ENCODE data around the gene ELAVL3.

DNA sequence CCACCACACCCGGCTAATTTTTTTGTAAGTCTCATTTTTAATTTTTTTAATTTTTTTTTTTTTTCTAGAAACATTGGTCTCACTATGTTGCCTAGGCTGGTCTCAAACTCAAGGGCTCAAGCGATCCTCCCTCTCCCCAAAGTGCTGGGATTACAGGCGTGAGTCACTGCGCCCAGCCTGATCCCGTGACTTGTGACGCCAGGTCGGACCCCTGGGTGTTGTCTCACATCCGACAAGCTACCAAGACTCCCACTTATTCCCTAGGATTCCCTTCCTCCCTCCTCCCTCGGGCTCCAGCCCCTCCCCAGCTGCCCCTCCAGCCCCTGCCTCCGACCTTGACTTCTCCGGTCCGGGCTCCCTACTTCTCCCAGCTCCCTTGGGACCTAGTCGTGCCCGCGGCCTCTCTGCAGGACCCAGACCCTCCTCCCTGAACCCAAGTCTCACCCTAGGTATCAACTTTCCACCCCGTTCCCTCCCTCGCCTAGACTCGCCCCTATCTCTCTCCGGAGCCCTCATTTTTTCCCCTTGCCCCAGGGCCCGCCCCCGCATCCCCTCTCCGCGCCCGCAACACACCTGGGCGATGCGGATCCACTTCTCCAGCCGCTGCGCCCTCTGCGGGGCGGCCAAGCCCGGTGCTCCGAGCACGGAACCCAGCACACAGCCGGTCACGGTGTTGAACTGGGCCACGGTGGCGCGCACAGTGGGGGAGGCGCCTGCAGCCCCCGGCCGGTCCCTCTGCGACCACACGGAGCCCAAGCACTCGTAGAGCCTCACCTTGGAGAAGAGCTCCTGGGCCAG, 74.8 kb downstream of the ELAVL3 start:
- peak; percentile 20 to 30 for TF ChIP-seq CTCF (conservative IDR thresholded peaks at IDR 0.05 in 1 of 2, IDR thresholded peaks at IDR 0.05 in 1 of 2; ENCODE audit: low read depth in 1 of 2, low read length in 2 of 2)
- TF ChIP-seq EZH2 (IDR thresholded peaks at IDR 0.05; ENCODE audit: low read length, missing control alignments) = no peak
